K562 (cell line): ENCODE results near the gene ACER1. TPM values are rescaled to one million over a fixed set of nuclear protein-coding genes. Genes with fewer than 3 reads are reported as not detected.

Source experiments
- BHLHE40 ChIP-seq: IDR thresholded peaks from 2 replicates; pipeline ENCODE4 v1.6.1; 2011; ENCODE audit warnings: low read length, improper control_type of control experiment
- CBX3 ChIP-seq, 2 experiments: IDR thresholded peaks; 1 replicate in 1 of 2; 2 replicates in 1 of 2; pipeline ENCODE4 v1.6.1; 2012; ENCODE audit warnings: inconsistent platforms in 2 of 2, low read length in 2 of 2, borderline replicate concordance in 1 of 2, control low read depth in 1 of 2
- CXXC5 ChIP-seq: fragments of 250-450 bp; sonication (Bioruptor Pico); IDR thresholded peaks from 2 replicates; pipeline ENCODE4 v1.8.0; 2022; ENCODE audit warnings: inconsistent platforms, mild to moderate bottlenecking, moderate library complexity
- GATAD2A ChIP-seq: fragments of 450-650 bp; IDR thresholded peaks from 2 replicates; pipeline ENCODE4 v1.6.1; 2017
- HDAC1 ChIP-seq, 2 experiments: fragments of 450-650 bp; IDR thresholded peaks; 2 replicates each; pipeline ENCODE4 v1.6.1; 2016 to 2017; ENCODE audit warnings: inconsistent platforms in 1 of 2, mild to moderate bottlenecking in 1 of 2, moderate library complexity in 1 of 2
- KAT2B ChIP-seq: IDR thresholded peaks from one replicate; pipeline ENCODE4 v1.6.1; 2012; ENCODE audit warnings: low read depth, mild to moderate bottlenecking, control low read depth, inconsistent platforms, low read length, moderate library complexity
- KLF10 ChIP-seq: fragments of 250-450 bp; sonication (Bioruptor Pico); IDR thresholded peaks from 2 replicates; pipeline ENCODE4 v1.6.1; 2021; ENCODE audit warnings: matching md5 sums
- NFE2L1 ChIP-seq: fragments of 450-650 bp; IDR thresholded peaks from 2 replicates; pipeline ENCODE4 v1.6.1; 2016; ENCODE audit warnings: missing genetic modification characterization, low read depth, mild to moderate bottlenecking, missing compliant biosample characterization, moderate library complexity, borderline replicate concordance
- NFIC ChIP-seq: fragments of 450-650 bp; IDR thresholded peaks from 2 replicates; pipeline ENCODE4 v1.6.1; 2017; ENCODE audit warnings: mild to moderate bottlenecking, inconsistent platforms
- RCOR1 ChIP-seq, 2 experiments: IDR thresholded peaks; 2 replicates each; pipeline ENCODE4 v1.6.1; 2012; ENCODE audit warnings: low read depth in 2 of 2, low read length in 2 of 2, borderline replicate concordance in 1 of 2, improper control_type of control experiment in 1 of 2
- ZNF133 ChIP-seq: fragments of 250-450 bp; sonication (Bioruptor Pico); IDR thresholded peaks from 2 replicates; pipeline ENCODE4 v1.4.0; 2020; ENCODE audit warnings: mild to moderate bottlenecking
- polyA plus RNA-seq, 8 experiments: library from polyadenylated mRNA; depleted of rRNA in 4 of 8; stranded (reverse) in 5 of 8; unstranded in 3 of 8; fragments of >200 nt; fragmentation: Nextera tagmentation in 2 of 8; fragmentation: Illumina TruSeq in 1 of 8; extraction: Ambion mirVana in 2 of 8; extraction: Trizol in 1 of 8; gene quantifications; 2 replicates each; pipeline versions ENCODE4 v1.2.1 to v1.2.3, GENCODE V29; 2011 to 2014; ENCODE audit warnings: inconsistent platforms in 1 of 8, missing spikeins in 1 of 8
- total RNA-seq, 7 experiments: library from RNA; depleted of rRNA in 6 of 7; stranded (reverse); fragments of >200 nt in 6 of 7; fragmentation: Illumina TruSeq in 2 of 7; extraction: Trizol in 2 of 7; gene quantifications; 2 replicates each; pipeline versions ENCODE4 v1.2.1 to v1.2.3, GENCODE V29; 2011 to 2021; ENCODE audit warnings: low replicate concordance in 1 of 7
- TF ChIP-seq, protein P1 (sequence below), 2 experiments: IDR thresholded peaks; 2 replicates each; pipeline ENCODE4 v1.6.1; 2011; ENCODE audit warnings: borderline replicate concordance in 1 of 2, control low read depth in 1 of 2, low read depth in 1 of 2, low read length in 1 of 2, mild to moderate bottlenecking in 1 of 2, mixed read lengths in 1 of 2, moderate library complexity in 1 of 2; ENCODE audit not compliant: insufficient read depth in 1 of 2, insufficient read length in 1 of 2, poor library complexity in 1 of 2, severe bottlenecking in 1 of 2; ENCODE audit errors: extremely low read depth in 1 of 2
- TF ChIP-seq, protein P2 (sequence below): fragments of 250-450 bp; sonication (Bioruptor Pico); IDR thresholded peaks from 2 replicates; pipeline ENCODE4 v1.4.0; 2020
- TF ChIP-seq, protein P3 (sequence below), 3 experiments: fragments of 200-800 bp in 1 of 3; fragments of 250-450 bp in 1 of 3; fragments of 450-650 bp in 1 of 3; sonication (Bioruptor Pico) in 1 of 3; sonication (Bioruptor generic) in 1 of 3; formaldehyde crosslinking in 1 of 3; IDR thresholded peaks; 2 replicates each; pipeline versions ENCODE4 v1.6.1 to v1.8.0; 2016 to 2022; ENCODE audit warnings: mild to moderate bottlenecking in 2 of 3, missing genetic modification characterization in 2 of 3, missing compliant biosample characterization in 1 of 3, moderate library complexity in 1 of 3
- TF ChIP-seq, protein P4 (sequence below): IDR thresholded peaks from 2 replicates; pipeline ENCODE4 v1.6.1; 2011; ENCODE audit warnings: borderline replicate concordance, low read depth, mild to moderate bottlenecking, moderate library complexity, low read length; ENCODE audit not compliant: insufficient read depth, poor library complexity, severe bottlenecking

Gene ACER1
- total and polyA plus RNA-seq, 9 of the 15 experiments (the other 6 are each of a cell fraction or from before 2014, with no cell fraction given), result not detected

DNA sequence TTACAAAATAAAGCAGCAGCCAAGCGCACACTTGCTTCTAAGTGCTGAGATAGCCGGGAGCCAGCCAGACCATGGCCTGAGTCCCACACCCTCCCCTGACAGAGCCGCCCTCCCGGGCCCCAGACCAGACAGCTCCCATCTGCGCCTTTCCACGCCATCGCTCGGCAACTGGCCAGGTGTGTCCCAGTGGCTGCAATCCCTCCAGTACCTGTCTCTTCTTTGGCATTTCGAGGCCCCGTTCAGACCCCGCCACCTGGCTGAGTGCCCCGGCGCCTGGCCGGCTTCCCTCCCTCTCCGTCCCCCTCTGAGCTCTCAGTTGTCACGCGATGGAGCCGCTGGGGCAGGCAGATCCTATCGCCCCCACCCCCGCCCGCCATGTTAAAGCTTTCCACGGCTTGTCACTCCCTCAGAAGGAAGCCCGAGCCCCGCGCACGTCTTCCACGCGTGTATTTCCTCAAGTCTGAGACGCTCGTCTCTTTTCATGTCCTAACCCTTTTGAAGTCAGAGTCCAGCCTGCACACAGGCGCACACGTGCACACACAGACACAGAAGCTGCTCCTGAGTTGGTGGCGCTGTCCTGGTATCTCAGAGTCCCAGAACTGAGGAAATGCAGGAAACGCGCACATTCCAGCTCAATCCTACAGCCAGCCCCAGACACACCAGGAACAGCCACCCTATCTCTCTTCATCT is 61.5 kb downstream of the ACER1 start (continued):
- TF ChIP-seq CBX3 (IDR thresholded peaks at IDR 0.05; ENCODE audit: borderline replicate concordance in 1 of 2, low read length in 2 of 2) (no peak), HDAC1 (IDR thresholded peaks at IDR 0.05) (peak in 1 of 2 experiments; percentile 86; a peak in 2 of 4 replicates), KAT2B (no peak), NFE2L1 (no peak), BHLHE40 (peak; percentile 85), ZNF133 (no peak), RCOR1 (IDR thresholded peaks at IDR 0.05; ENCODE audit: borderline replicate concordance in 1 of 2, low read depth in 2 of 2, low read length in 2 of 2) (0 out of 4 replicates have a peak, but pooled peaks of 1 of the 2 experiments have one; percentile 5), KLF10 (CRISPR knock-in tag) (no peak), GATAD2A (peak; percentile 14; the same call in 1 of the 2 replicates), CXXC5 (CRISPR knock-in tag) (peak; percentile 38; the same call in 1 of the 2 replicates), NFIC (peak; percentile 81)
- TF ChIP-seq, protein P1, sequence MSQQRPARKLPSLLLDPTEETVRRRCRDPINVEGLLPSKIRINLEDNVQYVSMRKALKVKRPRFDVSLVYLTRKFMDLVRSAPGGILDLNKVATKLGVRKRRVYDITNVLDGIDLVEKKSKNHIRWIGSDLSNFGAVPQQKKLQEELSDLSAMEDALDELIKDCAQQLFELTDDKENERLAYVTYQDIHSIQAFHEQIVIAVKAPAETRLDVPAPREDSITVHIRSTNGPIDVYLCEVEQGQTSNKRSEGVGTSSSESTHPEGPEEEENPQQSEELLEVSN (IDR thresholded peaks at IDR 0.05; ENCODE audit: borderline replicate concordance in 1 of 2, extremely low read depth in 1 of 2, insufficient read depth in 1 of 2, insufficient read length in 1 of 2, low read depth in 1 of 2, low read length in 1 of 2, poor library complexity in 1 of 2, severe bottlenecking in 1 of 2), result peak in 1 of 2 experiments; percentile 73
- TF ChIP-seq, protein P2, sequence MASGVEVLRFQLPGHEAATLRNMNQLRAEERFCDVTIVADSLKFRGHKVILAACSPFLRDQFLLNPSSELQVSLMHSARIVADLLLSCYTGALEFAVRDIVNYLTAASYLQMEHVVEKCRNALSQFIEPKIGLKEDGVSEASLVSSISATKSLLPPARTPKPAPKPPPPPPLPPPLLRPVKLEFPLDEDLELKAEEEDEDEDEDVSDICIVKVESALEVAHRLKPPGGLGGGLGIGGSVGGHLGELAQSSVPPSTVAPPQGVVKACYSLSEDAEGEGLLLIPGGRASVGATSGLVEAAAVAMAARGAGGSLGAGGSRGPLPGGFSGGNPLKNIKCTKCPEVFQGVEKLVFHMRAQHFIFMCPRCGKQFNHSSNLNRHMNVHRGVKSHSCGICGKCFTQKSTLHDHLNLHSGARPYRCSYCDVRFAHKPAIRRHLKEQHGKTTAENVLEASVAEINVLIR (CRISPR knock-in tag), result no peak
- TF ChIP-seq, protein P3, sequence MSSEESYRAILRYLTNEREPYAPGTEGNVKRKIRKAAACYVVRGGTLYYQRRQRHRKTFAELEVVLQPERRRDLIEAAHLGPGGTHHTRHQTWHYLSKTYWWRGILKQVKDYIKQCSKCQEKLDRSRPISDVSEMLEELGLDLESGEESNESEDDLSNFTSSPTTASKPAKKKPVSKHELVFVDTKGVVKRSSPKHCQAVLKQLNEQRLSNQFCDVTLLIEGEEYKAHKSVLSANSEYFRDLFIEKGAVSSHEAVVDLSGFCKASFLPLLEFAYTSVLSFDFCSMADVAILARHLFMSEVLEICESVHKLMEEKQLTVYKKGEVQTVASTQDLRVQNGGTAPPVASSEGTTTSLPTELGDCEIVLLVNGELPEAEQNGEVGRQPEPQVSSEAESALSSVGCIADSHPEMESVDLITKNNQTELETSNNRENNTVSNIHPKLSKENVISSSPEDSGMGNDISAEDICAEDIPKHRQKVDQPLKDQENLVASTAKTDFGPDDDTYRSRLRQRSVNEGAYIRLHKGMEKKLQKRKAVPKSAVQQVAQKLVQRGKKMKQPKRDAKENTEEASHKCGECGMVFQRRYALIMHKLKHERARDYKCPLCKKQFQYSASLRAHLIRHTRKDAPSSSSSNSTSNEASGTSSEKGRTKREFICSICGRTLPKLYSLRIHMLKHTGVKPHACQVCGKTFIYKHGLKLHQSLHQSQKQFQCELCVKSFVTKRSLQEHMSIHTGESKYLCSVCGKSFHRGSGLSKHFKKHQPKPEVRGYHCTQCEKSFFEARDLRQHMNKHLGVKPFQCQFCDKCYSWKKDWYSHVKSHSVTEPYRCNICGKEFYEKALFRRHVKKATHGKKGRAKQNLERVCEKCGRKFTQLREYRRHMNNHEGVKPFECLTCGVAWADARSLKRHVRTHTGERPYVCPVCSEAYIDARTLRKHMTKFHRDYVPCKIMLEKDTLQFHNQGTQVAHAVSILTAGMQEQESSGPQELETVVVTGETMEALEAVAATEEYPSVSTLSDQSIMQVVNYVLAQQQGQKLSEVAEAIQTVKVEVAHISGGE (CRISPR knock-in tag; IDR thresholded peaks at IDR 0.05), result peak in 1 of 3 experiments; percentile 19; a peak in 1 of 6 replicates
- TF ChIP-seq, protein P4, sequence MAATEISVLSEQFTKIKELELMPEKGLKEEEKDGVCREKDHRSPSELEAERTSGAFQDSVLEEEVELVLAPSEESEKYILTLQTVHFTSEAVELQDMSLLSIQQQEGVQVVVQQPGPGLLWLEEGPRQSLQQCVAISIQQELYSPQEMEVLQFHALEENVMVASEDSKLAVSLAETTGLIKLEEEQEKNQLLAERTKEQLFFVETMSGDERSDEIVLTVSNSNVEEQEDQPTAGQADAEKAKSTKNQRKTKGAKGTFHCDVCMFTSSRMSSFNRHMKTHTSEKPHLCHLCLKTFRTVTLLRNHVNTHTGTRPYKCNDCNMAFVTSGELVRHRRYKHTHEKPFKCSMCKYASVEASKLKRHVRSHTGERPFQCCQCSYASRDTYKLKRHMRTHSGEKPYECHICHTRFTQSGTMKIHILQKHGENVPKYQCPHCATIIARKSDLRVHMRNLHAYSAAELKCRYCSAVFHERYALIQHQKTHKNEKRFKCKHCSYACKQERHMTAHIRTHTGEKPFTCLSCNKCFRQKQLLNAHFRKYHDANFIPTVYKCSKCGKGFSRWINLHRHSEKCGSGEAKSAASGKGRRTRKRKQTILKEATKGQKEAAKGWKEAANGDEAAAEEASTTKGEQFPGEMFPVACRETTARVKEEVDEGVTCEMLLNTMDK, result no peak
